ENCODE results near the gene RAB36.

DNA sequence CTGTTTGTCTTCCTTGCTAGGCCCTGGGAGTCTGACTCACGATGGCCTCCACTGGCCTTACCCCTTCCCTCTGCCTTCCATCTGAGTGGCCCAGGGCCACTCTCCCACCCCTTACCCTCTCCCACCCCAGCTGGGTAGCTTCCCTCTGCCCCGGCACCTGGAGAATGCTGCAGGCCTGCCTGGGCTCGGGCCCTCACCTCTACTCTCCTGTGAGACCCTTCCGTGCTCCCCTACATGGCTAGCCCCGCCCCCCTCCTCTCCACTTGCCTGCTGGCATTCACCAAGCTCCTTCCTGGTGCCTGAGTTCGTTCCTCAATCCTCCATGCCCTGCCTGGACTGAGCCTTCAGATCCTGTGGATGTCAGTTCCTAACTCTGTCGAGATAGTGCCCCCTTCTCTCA is 8.7 kb downstream of the RAB36 start:
- no peak for TF ChIP-seq POLR2A (IDR thresholded peaks at IDR 0.05)
- TF ChIP-seq, protein P1, sequence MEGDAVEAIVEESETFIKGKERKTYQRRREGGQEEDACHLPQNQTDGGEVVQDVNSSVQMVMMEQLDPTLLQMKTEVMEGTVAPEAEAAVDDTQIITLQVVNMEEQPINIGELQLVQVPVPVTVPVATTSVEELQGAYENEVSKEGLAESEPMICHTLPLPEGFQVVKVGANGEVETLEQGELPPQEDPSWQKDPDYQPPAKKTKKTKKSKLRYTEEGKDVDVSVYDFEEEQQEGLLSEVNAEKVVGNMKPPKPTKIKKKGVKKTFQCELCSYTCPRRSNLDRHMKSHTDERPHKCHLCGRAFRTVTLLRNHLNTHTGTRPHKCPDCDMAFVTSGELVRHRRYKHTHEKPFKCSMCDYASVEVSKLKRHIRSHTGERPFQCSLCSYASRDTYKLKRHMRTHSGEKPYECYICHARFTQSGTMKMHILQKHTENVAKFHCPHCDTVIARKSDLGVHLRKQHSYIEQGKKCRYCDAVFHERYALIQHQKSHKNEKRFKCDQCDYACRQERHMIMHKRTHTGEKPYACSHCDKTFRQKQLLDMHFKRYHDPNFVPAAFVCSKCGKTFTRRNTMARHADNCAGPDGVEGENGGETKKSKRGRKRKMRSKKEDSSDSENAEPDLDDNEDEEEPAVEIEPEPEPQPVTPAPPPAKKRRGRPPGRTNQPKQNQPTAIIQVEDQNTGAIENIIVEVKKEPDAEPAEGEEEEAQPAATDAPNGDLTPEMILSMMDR (IDR thresholded peaks at IDR 0.05 in 4 of 5, conservative IDR thresholded peaks at IDR 0.05 in 1 of 5): no peak

Data from gastrocnemius medialis (tissue), 4 donors.